ENCODE measurements around the gene KIAA2012. TPM values are rescaled to one million over a fixed set of nuclear protein-coding genes. Genes with fewer than 3 reads are reported as not detected.
A peak's percentile ranks its signal among the peaks of the same experiment; 100 is the strongest.

KIAA2012 gene
- total and polyA plus RNA-seq, 9 donors = 0.05 to 5.2 (median 0.27) TPM; not detected in 2

GRCh38 chr2:202172439-202173211, 99.6 kb downstream of the KIAA2012 start:
- peak overlapping the region in 1 of 2 donors; percentile 8 for H3K27ac ChIP-seq

DNA sequence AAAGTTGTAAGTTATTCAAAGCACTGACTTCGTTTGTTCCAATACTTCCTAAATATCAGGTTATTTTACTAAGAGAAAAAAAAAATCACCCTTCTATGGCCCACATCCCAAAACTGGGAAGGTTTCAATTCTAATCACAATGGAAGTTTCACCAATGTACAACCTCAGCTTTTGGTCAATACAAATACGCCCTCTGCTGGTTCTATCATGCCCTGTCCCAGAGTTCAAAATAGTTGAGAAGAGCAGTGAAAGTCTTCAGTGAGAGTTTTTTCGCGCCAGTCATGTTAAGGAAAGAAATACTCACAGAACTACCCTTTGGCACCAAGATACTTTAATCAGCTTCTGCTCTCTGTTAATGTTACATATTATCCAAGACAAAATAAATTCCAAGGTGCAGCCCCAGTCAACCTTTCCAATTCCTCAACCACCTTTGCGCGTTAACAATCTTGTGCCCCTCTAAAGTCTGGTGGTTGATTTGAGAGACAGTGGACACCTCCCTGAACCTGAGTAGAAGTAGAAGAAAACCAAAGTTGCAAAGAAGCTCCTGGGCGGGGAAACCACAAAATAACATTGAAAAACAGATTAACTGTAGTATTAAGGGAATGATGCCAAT, 105.4 kb downstream of the KIAA2012 start:
- Histone ChIP-seq H3K36me3 (no peaks in the 10 kb centered on the region), H3K4me3 (no peak overlapping the region), H3K27me3 (no peaks in the 10 kb centered on the region), H3K9me3 (no peaks in the 10 kb centered on the region), H3K27ac (no peak overlapping the region), H3K4me1 (ENCODE audit: insufficient read depth) (no peaks in the 10 kb centered on the region)
- intact Hi-C loops (cut with DNase I) = loop anchor here in 3 of 4 donors (5.0 to 10.0 kb wide), 4 partner anchors 141 to 381 kb away; no protein-coding TSS in a partner anchor
- WGBS, 3 donors = 32 to 37% (median 33%) methylated on average over 7 of the region's 7 CpGs
- peak in 4 of 5 donors; percentile 44 to 77 (median 48) for DNase-seq
- TF ChIP-seq CTCF (IDR thresholded peaks at IDR 0.05) (peak; percentile 51 to 78 (median 71)), POLR2A (IDR thresholded peaks at IDR 0.05) (no peak)

More at GRCh38 chr2:202172439-202173211, 99.6 kb downstream of the KIAA2012 start:
- Histone ChIP-seq H3K36me3 (no peaks in the 10 kb centered on the region), H3K4me1 (ENCODE audit: insufficient read depth) (peaks cover 3% of the 10 kb centered on the region), H3K27me3 (no peaks in the 10 kb centered on the region), H3K4me3 (no peak overlapping the region), H3K9me3 (no peaks in the 10 kb centered on the region)
- peak in 1 of 5 donors; percentile 14 for DNase-seq
- intact Hi-C loops (cut with DNase I) = loop anchor here (5.0 to 10.0 kb wide), 4 partner anchors 135 to 318 kb away; no protein-coding TSS in a partner anchor
- WGBS, 3 donors = 21 to 28% (median 27%) methylated on average over 6 of the region's 6 CpGs
- TF ChIP-seq POLR2A (IDR thresholded peaks at IDR 0.05) = no peak
- no peak for TF ChIP-seq EP300 (IDR thresholded peaks at IDR 0.05)
- TF ChIP-seq CTCF (IDR thresholded peaks at IDR 0.05) = no peak

- TF ChIP-seq CTCF (IDR thresholded peaks at IDR 0.05) (no peak), POLR2A (IDR thresholded peaks at IDR 0.05) (no peak), EP300 (IDR thresholded peaks at IDR 0.05) (no peak)
- no peaks in the 10 kb centered on the region for H3K9me3 ChIP-seq
- H3K4me1 ChIP-seq (ENCODE audit: insufficient read depth) = no peaks in the 10 kb centered on the region
- no peak for DNase-seq
- no peak overlapping the region for H3K4me3 ChIP-seq
- H3K27me3 ChIP-seq = no peaks in the 10 kb centered on the region
- no peaks in the 10 kb centered on the region for H3K36me3 ChIP-seq
- 62 to 76% (median 63%) methylated on average over 2 of the region's 2 CpGs for WGBS, 3 donors
- intact Hi-C loops (cut with DNase I) = no loop called here
- H3K27ac ChIP-seq = no peak overlapping the region
These were observed 111.5 kb downstream of the KIAA2012 start for GRCh38 chr2:202184557-202184956.

- intact Hi-C loops (cut with DNase I) = no loop called here
These were observed 112.1 kb downstream of the KIAA2012 start for GRCh38 chr2:202185156-202185555.

More at GRCh38 chr2:202185156-202185555, 112.1 kb downstream of the KIAA2012 start:
- no peaks in the 10 kb centered on the region for H3K9me3 ChIP-seq
- 84 to 87% (median 86%) methylated on average over 6 of the region's 6 CpGs for WGBS, 3 donors
- H3K36me3 ChIP-seq = no peaks in the 10 kb centered on the region
- no peak for TF ChIP-seq POLR2A (IDR thresholded peaks at IDR 0.05)
- TF ChIP-seq EP300 (IDR thresholded peaks at IDR 0.05) = no peak
- no peak for TF ChIP-seq CTCF (IDR thresholded peaks at IDR 0.05)
- no peaks in the 10 kb centered on the region for H3K4me1 ChIP-seq (ENCODE audit: insufficient read depth)
- H3K4me3 ChIP-seq = no peak overlapping the region
- no peaks in the 10 kb centered on the region for H3K27me3 ChIP-seq
- H3K27ac ChIP-seq = no peak overlapping the region
- no peak for DNase-seq
